NCI-H2171 treated with DMSO at 0.1 percent for 48 hours (cell line): ENCODE data around the gene RAB36.

Source experiments
- DNase-seq: peaks from one replicate; lab custom pipeline; 2025; lab: John Stamatoyannopoulos, UW

Gene RAB36

DNA sequence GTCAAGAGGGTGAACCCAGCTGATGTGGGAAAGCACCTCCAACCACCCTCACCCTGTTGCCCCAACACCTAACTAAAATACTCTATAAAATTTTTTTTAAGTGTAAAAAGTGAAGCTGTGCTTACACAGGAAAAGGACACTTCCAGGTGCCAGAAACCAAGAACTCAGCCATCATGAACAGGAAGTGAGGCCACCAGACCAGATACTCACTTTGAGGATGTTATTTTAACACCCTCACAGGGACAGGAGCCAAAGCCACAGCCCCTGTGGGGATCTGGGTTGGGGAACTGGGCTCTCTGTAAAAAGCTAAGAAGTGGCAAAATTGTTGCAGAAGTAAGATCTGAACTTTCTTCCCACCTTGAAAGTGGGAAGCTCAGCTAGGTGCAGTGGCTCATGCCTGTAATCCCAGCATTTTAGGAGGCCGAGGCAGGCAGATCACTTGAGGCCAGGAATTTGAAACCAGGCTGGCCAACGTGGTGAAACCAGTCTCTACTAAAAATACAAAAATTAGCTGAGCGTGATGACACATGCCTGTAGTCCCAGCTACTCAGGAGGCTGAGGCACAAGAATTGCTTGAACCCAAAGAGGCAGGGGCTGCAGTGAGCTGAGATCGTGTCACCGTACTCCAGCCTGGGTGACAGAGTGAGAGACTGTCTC lies 7.2 kb upstream of the RAB36 start:
- DNase-seq, result no peak

DNA sequence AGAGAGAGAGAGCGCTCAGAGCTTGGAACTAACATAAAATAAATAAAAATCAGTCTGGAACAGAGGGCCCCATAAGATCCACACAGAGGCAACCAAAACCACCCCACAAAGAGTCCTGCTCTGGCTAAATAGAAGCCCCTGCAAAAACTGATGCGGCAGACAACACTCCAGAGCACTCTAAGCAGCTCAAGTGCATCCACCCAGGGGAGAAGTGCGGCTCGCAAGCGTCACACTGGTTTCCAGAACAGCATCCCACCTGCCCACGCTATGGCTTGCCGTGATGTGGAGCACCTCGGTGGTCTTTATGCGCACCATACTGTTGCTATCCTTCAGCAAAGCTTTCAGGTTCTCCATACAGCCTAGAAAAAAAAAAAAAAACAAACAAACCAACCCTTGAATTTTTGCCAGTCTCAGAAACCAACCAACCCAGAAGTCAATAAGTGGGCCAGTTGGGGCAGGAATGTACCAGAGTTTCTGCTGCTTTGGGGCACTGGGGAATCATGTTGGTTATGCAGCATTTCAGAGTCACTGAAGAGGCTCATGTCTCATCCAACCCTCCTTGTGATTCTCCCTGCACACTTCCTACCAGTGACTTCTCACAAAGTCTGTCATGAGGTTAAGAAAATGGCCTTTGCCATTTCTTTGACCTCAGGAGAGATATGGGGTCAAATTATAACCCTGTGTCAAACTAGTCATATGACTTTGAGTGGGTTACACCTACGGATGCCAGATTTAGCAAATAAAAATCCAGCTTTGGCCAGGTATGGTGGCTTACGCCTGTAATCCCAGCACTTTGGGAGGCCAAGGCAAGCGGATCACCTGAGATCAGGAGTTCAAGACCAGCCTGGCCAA lies 6.5 kb upstream of the RAB36 start:
- peak; percentile 17 for DNase-seq

DNA sequence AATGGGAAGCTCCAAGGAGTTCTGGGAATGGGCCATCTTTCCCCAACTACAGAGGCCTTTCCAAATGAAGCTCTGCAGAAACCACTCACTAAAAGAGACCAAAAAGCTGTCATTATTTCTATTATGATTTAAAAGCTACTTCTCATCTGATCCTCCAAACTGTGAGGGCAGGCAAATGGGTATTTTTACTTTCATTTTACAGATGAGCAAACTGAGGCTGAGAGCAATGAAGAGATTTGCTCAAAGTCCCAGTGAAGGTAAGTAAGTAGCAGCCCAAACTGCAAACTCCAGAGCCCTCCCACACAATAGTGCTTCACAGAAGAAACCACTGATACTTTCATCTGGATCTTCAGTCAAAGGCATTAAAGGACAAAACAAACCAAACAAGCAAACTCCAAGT lies 4.9 kb upstream of the RAB36 start:
- no peak for DNase-seq

DNA sequence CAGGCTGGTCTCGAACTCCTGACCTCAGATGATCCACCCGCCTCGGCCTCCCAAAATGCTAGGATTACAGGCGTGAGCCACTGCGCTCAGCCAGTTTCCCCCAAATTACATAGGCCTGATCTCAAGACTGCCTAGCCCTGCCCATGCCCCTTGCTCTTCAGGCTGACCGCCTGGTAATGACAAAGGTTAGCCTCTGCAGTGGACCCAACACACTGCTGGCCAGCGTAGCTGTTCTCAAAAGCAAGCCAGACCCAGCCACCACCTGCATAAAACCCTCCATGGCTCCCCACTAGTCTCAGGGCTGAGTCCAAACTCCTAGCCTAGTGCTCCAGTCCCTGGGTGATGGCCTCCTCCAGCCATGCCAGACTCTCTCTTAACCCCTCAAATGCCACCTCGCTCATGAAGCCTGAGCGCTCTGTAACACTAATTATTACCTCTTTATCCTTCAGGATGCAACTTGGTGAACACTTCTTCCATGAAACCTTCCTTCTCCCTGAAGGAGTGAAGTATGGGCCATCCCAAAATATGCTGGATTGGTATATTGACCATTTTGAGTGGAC lies 2.7 kb upstream of the RAB36 start:
- no peak for DNase-seq

- no peak for DNase-seq
These were observed 2.2 kb upstream of the RAB36 start for GRCh38 chr22:23143119-23143518.

GRCh38 chr22:23144432-23144831 lies 845 bp upstream of the RAB36 start:
- no peak for DNase-seq

- DNase-seq, result no peak
These were observed 697 bp downstream of the RAB36 start for GRCh38 chr22:23145878-23146470.

DNA sequence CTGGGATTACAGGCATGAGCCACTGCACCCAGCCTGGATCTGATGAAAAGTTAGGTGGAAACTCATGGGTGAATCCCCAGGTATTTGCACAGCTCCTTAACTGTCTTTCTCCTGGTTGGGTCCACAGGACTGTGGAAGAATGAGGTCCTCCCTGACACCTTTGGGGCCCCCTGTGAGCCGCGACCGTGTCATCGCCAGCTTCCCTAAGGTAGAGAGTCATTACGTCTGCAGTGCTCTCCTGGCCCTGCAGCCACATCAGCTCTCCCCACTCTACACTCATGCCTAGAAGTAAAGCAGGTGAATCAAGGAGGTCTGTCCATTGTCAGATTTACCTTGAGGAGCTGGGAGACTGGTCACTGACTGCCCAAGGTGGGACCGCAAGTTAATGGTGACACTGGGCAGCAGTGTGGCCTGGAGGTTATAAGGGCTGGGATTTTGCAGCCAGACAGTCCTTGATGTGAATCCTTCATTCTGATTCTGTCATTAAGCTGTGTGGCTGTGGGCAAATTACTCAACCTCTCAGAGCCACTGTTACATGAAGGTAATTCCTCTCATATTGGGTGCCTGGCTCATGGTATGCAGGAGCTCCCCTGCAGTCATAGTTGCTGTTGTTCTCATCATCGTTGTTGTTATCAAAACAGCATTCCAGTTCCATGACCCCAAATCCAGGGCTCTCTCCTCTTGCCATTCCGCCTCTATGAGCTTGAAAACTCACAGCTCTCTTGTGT lies 1.4 kb downstream of the RAB36 start:
- no peak for DNase-seq

GRCh38 chr22:23147617-23148387 lies 2.5 kb downstream of the RAB36 start:
- DNase-seq, result no peak

- DNase-seq, result peak; percentile 43
These were observed 4.5 kb downstream of the RAB36 start for GRCh38 chr22:23149743-23150238.

- no peak for DNase-seq
These were observed 5.5 kb downstream of the RAB36 start for GRCh38 chr22:23150762-23151161.

DNA sequence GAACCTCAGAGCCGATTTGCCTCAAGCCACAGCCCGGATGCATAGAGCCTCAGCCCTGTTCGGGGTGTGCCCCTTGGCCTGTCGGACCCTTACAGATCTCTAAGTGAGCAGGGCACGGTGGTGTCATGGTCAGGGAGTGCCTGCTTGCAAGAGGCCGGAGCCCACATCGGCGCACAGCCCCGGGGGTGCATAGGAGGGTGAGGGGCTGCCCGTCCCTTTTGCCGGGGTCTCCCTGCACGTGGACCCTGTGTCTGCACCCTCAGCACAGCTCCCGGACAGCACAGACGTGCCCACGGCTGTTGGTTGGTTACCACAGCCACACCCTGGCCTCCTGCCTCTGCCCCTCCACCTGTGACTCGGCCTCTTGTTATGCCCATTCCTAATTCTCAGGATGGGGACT lies 6.5 kb downstream of the RAB36 start:
- DNase-seq, result no peak

GRCh38 chr22:23152238-23153114 lies 7.2 kb downstream of the RAB36 start:
- no peak for DNase-seq

GRCh38 chr22:23153994-23154393 lies 8.7 kb downstream of the RAB36 start:
- no peak for DNase-seq

- no peak for DNase-seq
These were observed 9.2 kb downstream of the RAB36 start for GRCh38 chr22:23154461-23154860.

- no peak for DNase-seq
These were observed 9.9 kb downstream of the RAB36 start for GRCh38 chr22:23155143-23155542.

DNA sequence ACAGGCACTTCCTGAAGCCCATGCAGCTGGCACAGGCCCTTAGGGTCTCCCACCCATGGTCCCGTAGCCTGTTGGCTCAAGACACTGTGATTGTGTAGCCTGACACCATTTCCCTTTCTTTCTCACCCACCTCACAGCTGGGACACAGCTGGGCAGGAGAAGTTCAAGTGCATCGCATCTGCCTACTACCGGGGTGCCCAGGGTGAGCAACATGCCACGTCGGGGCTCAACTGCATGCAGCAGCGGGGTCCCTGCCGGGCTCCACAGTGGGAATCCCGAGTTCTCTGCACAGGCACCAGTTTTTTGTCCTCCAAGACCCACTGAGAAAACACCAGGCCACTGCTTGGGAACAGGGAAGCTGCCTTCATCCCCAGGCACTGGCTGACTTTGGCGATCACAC lies 10.6 kb downstream of the RAB36 start:
- DNase-seq, result no peak

- DNase-seq, result no peak
These were observed 11.0 kb downstream of the RAB36 start for GRCh38 chr22:23156286-23156685.

DNA sequence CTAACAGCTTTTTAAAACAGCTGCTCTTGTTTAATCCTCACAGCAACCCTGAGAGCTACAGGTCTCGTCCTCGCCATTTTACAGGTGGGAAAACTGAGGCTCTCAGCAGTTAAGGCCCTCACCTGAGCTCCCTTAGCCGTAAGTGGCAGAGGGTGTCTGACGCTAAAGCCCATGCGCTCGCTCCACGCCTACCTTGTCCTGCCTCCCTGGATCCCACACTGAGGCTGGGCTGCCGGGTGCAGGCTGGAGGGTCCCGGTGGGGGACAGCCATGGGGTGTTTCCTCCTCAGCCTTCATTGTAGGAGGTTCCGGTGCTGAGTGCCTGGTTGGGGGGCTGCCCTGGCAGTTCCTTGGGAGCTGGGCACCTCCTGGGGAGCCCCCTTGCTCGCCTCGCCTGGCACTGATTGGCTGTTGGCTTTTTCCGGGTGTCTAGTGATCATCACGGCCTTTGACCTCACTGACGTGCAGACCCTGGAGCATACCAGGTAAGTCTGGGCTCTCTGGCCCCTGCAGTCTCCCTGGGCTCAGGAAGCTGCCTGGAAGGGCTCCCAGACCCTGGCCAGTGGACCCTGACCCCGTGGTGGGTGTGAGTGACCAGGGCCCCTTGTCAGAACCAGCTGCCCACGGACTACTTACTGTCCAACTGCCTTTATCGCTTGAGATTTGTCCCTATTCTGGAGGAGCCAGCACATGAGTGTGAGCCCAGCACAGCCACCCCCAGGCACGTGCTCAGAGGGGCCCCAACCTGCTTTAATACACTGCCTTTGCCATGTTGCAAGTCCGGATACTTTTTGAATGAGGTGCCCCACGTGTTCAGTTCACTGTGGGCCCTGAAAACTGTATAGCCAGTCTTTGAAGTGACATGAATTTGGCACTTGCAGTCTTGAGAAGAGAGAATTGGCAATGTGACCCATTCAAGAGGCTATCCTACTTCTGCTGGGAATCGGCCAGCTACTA lies 12.6 kb downstream of the RAB36 start:
- no peak for DNase-seq
